Measurements from ENCODE around the gene KCND3.

KCND3 gene

GRCh38 chr1:111989531-111990025 is at the start of gene KCND3:
Gene KCND3, minus strand, starts transcription at chr1:111989668.
- no peak for DNase-seq (ENCODE audit: low read depth, low spot score)

GRCh38 chr1:112034277-112034676 is 44.8 kb upstream of the KCND3 start:
- no peak for DNase-seq (ENCODE audit: low read depth, low spot score)

DNA sequence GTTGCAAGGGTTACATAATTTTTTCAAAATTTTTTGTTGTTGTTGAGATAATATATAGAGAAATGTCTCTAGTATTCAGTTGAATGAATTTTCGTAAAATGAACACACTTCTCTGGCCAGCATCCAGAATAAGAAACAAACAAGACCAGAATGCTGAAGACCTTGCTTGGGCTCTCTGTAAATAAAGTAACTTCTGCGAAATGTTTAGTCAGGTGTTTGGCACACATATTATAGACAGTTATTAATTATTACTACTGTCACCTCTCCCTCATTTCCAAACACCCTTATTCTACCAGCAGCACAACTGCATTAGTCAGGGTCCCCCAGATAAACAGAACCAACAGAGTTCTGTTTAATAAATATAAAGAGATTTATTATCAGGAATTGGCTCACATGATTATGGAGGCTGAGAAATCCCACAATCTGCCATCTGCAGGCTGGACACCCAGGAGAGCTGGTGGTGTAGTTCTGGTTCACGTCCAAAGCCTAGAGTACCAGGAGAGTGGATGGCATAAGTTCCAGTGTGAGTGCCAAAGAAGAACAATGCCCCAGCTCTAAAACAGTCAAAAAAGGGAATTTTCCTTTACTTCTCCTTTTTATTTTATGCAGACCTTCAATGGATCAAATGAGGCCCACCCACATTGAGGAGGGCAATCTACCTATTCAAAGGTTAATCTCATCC is 44.1 kb upstream of the KCND3 start:
- no peak for DNase-seq (ENCODE audit: low read depth, low spot score)

- no peak for DNase-seq (ENCODE audit: low read depth, low spot score)
Observed at GRCh38 chr1:112030157-112030556, 40.7 kb upstream of the KCND3 start.

GRCh38 chr1:112027696-112028095 is 38.2 kb upstream of the KCND3 start:
- no peak for DNase-seq (ENCODE audit: low read depth, low spot score)

- no peak for DNase-seq (ENCODE audit: low read depth, low spot score)
Observed at GRCh38 chr1:112026501-112026900, 37.0 kb upstream of the KCND3 start.

DNA sequence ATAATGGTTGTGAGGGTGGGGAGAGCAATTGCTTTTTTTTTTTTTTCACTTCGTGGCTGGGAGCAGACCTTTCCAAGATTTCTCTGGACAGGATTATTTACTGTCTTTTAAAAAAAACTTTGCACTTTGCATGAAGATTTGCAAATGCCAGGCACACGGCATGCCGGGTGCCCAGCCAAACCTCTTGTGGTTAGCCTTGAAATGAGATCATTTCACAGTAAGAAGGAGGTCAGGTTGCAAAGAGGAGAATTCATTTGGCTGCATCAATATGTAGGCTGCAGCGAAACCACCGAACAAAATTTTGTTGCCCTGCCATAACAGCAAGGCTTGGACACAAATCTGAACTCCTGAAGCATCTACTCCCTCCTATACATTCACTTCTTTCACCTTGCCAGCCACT is 36.5 kb upstream of the KCND3 start:
- DNase-seq (ENCODE audit: low read depth, low spot score): no peak

DNA sequence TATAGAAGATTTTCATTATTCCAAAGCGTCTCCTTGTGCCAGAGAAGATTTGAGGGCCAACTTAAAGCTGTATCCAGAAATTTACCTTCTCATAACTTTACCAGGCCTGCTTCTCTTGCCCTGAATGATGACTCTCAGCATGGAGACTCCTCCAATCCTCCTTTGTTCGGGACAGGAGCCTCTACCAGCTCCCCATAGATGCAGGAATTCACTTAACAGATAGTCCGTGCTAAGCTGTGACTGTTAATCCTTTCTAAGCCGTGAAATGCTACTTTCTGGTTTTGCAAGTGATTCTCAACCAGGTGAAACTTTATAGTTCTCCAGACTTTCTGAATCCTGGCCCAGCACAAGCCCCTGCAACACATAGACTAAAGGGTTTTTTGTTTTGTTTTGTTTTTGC is 31.8 kb upstream of the KCND3 start:
- no peak for DNase-seq (ENCODE audit: low read depth, low spot score)

DNA sequence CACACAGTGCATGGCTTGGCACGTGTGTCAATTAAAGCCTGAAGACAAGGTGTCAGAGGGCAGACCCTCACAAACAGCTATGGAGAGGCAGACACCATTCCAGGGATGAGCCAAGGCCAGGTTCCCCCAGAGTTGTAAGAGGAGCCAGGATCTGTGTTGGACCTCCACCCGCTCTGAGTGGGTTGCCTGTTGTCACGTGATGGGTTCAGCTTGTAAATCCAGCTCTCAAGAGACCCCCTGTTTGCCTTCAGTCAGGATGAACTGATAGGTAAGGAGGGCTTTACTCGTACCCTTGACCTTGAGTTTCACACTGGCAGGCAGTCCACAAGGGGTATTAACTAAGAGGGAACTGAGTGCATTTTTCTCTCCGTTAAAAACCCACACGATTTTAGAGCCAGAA is 27.7 kb upstream of the KCND3 start:
- no peak for DNase-seq (ENCODE audit: low read depth, low spot score)

- DNase-seq (ENCODE audit: low read depth, low spot score): no peak
Observed at GRCh38 chr1:112012823-112013222, 23.4 kb upstream of the KCND3 start.

DNA sequence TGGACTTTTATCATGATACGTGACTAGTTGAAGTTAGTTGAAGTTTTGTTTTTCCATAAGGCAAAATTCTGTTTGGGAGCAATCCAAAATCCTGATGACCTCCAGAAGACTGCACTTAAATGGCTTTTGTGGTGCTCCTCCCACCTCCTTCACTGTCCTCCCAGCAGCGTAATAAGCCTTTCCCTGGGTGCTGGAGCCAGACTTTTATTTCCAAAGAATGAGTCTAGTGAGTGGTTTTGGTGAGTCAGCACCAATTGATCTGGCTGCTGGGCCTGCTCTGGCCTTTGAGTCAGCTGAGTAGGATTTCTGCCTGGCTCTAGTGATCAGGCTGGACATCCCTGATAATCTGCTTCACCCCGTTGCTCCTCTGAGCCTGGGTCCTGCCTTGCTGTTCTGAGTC is 21.7 kb upstream of the KCND3 start:
- no peak for DNase-seq (ENCODE audit: low read depth, low spot score)

DNA sequence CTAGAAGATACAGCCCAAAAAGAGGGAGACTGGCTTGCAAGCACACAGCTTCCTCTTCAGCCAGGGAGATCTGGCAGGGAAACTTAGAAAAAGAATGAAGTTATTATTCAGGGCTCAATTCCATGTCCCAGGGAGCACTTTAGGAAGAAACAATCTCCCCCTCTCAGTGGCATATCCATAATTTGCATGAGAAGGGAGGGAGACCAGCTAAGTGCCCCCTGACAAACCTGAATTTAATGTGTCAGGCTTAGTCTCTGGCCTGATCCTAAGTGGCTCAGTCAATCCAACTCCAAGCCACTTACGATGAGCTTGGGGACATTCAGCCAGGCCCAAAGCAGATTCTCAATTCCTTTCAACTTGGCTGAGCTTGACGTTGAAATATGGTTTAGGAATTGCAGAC is 17.7 kb upstream of the KCND3 start:
- DNase-seq (ENCODE audit: low read depth, low spot score): no peak

DNA sequence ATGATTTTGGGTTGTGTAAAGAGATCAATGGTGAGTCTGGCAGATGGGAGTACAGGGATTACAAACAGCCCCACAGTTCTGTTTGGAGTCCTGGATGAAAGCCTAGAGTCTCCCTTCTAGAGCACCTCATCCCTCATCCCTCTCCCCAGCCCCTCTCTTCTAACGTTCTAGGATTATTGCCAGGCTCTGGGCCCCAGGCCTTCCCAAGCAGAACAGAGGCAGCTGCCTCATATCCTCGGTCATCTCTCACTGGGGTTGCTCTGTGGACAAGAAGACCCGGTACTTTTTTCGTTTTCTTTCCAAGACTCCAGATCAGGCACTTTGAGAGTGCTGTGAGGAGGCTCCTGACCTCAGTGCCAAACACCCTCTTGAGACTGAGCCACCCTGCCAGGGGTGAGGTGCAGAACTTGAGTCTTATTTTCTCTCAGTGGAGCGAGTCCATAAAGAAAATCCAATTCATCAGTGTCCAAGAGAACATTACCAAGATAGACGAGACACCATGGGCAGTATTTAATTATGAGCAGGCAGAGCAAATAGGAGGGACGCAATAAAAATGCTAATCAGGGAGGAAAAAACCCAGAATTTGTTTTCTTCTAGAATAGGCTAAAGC is 17.1 kb upstream of the KCND3 start:
- no peak for DNase-seq (ENCODE audit: low read depth, low spot score)

- DNase-seq (ENCODE audit: low read depth, low spot score): no peak
Observed at GRCh38 chr1:112004076-112004475, 14.6 kb upstream of the KCND3 start.

GRCh38 chr1:112002514-112002913 is 13.0 kb upstream of the KCND3 start:
- DNase-seq (ENCODE audit: low read depth, low spot score): no peak

DNA sequence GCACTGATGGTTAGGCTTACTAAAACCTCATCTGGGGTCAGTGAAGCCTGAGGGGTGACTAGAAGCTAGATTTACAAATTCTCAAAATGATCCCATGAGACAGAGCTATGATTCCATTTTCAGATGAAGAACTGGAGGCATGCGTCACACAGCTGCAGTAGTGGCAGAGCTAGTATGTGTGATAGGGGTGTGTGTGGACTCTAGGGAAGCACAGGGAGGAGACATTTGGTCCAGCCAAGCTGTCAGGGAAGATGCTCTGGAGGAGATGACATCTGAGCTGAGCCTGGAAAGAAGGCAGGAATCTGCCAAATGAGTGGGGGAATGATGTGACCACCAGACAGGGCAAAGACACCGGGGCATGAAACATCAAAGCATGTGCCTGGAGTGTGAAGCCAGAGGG is 12.0 kb upstream of the KCND3 start:
- DNase-seq (ENCODE audit: low read depth, low spot score): no peak

GRCh38 chr1:112000048-112000447 is 10.6 kb upstream of the KCND3 start:
- DNase-seq (ENCODE audit: low read depth, low spot score): no peak

GRCh38 chr1:111998332-111998731 is 8.9 kb upstream of the KCND3 start:
- DNase-seq (ENCODE audit: low read depth, low spot score): no peak

- no peak for DNase-seq (ENCODE audit: low read depth, low spot score)
Observed at GRCh38 chr1:111992476-111992875, 3.0 kb upstream of the KCND3 start.

GRCh38 chr1:111990878-111991718 is 1.6 kb upstream of the KCND3 start:
- DNase-seq (ENCODE audit: low read depth, low spot score): no peak

GRCh38 chr1:111990026-111990877 is 784 bp upstream of the KCND3 start:
- no peak for DNase-seq (ENCODE audit: low read depth, low spot score)

Measured in brain pericyte (primary cell).